GM23338 (cell line): Measurements from ENCODE around the gene MAD1L1. TPM values are rescaled to one million over a fixed set of nuclear protein-coding genes. Genes with fewer than 3 reads are reported as not detected.

Experiments
- CREB1 ChIP-seq: fragments of 250-450 bp; sonication (Bioruptor Pico); IDR thresholded peaks from 2 replicates; pipeline ENCODE4 v1.5.0; 2020; ENCODE audit warnings: low read depth, mild to moderate bottlenecking, moderate library complexity
- JUNB ChIP-seq: IDR thresholded peaks from one replicate; pipeline ENCODE4 v1.6.1; 2016; ENCODE audit warnings: antibody characterized with exemption; ENCODE audit not compliant: unreplicated experiment
- NANOG ChIP-seq: IDR thresholded peaks from 2 replicates; pipeline ENCODE4 v1.6.1; 2016; ENCODE audit warnings: antibody characterized with exemption, borderline replicate concordance
- POLR2AphosphoS5 ChIP-seq: IDR thresholded peaks from 2 replicates; pipeline ENCODE4 v1.6.1; 2016; ENCODE audit warnings: antibody characterized with exemption, low read depth
- STAT1 ChIP-seq: IDR thresholded peaks from one replicate; pipeline ENCODE4 v1.6.1; 2016; ENCODE audit warnings: antibody characterized with exemption; ENCODE audit not compliant: unreplicated experiment
- ZNF462 ChIP-seq: fragments of 250-450 bp; sonication (Bioruptor Pico); IDR thresholded peaks from 2 replicates; pipeline ENCODE4 v1.5.0; 2020; ENCODE audit warnings: mild to moderate bottlenecking, moderate library complexity
- polyA plus RNA-seq: library from polyadenylated mRNA; unstranded; fragments of >200 nt; fragmentation: Nextera tagmentation; extraction: Ambion mirVana; gene quantifications from 2 replicates; pipeline ENCODE4 v1.2.1, GENCODE V29; 2016
- total RNA-seq: library from RNA; depleted of rRNA; stranded (reverse); fragments of >200 nt; shearing (Covaris generic); gene quantifications from 2 replicates; pipeline ENCODE4 v1.2.3, GENCODE V29; 2014
- TF ChIP-seq, protein P1 (sequence below): IDR thresholded peaks from 2 replicates; pipeline ENCODE4 v1.6.1; 2016; ENCODE audit warnings: antibody characterized with exemption
- TF ChIP-seq, protein P2 (sequence below): IDR thresholded peaks from one replicate; pipeline ENCODE4 v1.6.1; 2018; ENCODE audit warnings: antibody characterized with exemption; ENCODE audit not compliant: unreplicated experiment

The MAD1L1 gene
- total and polyA plus RNA-seq, 2 experiments from 2014 or later, result 40.3 to 59.3 TPM

DNA sequence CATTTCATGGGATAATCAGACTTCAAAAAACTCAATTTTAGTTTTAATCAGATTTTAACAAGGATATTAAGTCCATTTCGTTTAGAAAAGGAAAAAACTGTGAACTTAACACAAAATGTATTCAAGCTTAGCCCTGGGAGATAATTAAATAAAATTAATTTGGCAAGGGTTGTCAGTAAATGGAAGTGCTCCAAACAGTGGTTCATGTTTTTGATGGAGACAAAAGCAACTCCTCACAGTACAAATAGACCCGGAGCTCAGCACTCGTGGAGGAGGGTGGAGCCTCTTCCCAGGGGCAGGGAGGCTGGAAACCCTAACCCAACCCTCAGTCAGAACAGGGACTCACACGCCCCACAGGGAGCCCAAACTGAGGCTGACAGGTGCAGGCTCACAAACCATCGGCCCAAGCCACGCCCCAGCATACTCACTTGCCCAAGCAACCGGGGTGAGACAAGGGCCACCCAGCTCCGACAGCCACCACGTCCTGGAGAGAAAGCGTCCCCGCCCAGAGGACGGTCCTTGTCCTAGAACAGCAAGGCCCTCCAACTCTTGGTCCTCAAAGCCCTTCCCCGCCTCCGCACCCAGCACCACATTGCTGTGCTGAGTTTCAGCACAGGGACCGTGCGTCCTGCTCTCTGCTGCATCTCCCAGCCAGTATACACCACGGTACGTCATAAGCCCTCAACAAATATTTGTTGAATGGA is 39.8 kb downstream of the MAD1L1 start (continued):
- TF ChIP-seq ZNF462 (CRISPR knock-in tag) (no peak), STAT1 (no peak), NANOG (no peak), JUNB (no peak), CREB1 (CRISPR knock-in tag) (no peak), POLR2AphosphoS5 (no peak)
- TF ChIP-seq, protein P1, sequence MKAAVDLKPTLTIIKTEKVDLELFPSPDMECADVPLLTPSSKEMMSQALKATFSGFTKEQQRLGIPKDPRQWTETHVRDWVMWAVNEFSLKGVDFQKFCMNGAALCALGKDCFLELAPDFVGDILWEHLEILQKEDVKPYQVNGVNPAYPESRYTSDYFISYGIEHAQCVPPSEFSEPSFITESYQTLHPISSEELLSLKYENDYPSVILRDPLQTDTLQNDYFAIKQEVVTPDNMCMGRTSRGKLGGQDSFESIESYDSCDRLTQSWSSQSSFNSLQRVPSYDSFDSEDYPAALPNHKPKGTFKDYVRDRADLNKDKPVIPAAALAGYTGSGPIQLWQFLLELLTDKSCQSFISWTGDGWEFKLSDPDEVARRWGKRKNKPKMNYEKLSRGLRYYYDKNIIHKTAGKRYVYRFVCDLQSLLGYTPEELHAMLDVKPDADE, result no peak
- TF ChIP-seq, protein P2, sequence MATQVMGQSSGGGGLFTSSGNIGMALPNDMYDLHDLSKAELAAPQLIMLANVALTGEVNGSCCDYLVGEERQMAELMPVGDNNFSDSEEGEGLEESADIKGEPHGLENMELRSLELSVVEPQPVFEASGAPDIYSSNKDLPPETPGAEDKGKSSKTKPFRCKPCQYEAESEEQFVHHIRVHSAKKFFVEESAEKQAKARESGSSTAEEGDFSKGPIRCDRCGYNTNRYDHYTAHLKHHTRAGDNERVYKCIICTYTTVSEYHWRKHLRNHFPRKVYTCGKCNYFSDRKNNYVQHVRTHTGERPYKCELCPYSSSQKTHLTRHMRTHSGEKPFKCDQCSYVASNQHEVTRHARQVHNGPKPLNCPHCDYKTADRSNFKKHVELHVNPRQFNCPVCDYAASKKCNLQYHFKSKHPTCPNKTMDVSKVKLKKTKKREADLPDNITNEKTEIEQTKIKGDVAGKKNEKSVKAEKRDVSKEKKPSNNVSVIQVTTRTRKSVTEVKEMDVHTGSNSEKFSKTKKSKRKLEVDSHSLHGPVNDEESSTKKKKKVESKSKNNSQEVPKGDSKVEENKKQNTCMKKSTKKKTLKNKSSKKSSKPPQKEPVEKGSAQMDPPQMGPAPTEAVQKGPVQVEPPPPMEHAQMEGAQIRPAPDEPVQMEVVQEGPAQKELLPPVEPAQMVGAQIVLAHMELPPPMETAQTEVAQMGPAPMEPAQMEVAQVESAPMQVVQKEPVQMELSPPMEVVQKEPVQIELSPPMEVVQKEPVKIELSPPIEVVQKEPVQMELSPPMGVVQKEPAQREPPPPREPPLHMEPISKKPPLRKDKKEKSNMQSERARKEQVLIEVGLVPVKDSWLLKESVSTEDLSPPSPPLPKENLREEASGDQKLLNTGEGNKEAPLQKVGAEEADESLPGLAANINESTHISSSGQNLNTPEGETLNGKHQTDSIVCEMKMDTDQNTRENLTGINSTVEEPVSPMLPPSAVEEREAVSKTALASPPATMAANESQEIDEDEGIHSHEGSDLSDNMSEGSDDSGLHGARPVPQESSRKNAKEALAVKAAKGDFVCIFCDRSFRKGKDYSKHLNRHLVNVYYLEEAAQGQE, result no peak
